Type B pancreatic cell (in vitro differentiated cells): ENCODE data around the gene LHFPL2. TPM values are rescaled to one million over a fixed set of nuclear protein-coding genes. Genes with fewer than 3 reads are reported as not detected.
A peak's percentile ranks its signal among the peaks of the same experiment; 100 is the strongest.

ENCODE experiments used
- DNase-seq: peaks from one replicate; pipeline ENCODE4 v3.0.0; 2021; ENCODE audit warnings: mixed read lengths; ENCODE audit not compliant: unreplicated experiment; ENCODE audit errors: extremely low spot score
- H3K27ac Mint-ChIP-seq: 2 replicates; pipeline ENCODE4 v1.8.0; 2021; ENCODE audit warnings: mild to moderate bottlenecking, mixed read lengths
- H3K27me3 Mint-ChIP-seq: 2 replicates; pipeline ENCODE4 v1.8.0; 2021; ENCODE audit warnings: mixed read lengths
- H3K36me3 Mint-ChIP-seq: 2 replicates; pipeline ENCODE4 v1.8.0; 2021; ENCODE audit warnings: mixed read lengths
- H3K4me1 Mint-ChIP-seq: one replicate; pipeline ENCODE4 v1.8.0; 2021; ENCODE audit warnings: mixed read lengths; ENCODE audit not compliant: unreplicated experiment
- H3K4me3 Mint-ChIP-seq: 2 replicates; pipeline ENCODE4 v1.8.0; 2021; ENCODE audit warnings: mild to moderate bottlenecking, mixed read lengths
- H3K9me3 Mint-ChIP-seq: 2 replicates; pipeline ENCODE4 v1.8.0; 2021; ENCODE audit warnings: mixed read lengths
- total RNA-seq: library from RNA; stranded (reverse); gene quantifications from 2 replicates; pipeline ENCODE4 v1.2.1, GENCODE V29; 2021; ENCODE audit warnings: low replicate concordance
- TF ChIP-seq, protein P1 (sequence below): fragments of 200-600 bp; sonication (generic); conservative IDR thresholded peaks from 2 replicates; pipeline ENCODE4 v1.5.0; 2021; ENCODE audit warnings: antibody characterized with exemption, mild to moderate bottlenecking

The LHFPL2 gene
- total RNA-seq, 1 donor from 2014 or later = 35.3 TPM

DNA sequence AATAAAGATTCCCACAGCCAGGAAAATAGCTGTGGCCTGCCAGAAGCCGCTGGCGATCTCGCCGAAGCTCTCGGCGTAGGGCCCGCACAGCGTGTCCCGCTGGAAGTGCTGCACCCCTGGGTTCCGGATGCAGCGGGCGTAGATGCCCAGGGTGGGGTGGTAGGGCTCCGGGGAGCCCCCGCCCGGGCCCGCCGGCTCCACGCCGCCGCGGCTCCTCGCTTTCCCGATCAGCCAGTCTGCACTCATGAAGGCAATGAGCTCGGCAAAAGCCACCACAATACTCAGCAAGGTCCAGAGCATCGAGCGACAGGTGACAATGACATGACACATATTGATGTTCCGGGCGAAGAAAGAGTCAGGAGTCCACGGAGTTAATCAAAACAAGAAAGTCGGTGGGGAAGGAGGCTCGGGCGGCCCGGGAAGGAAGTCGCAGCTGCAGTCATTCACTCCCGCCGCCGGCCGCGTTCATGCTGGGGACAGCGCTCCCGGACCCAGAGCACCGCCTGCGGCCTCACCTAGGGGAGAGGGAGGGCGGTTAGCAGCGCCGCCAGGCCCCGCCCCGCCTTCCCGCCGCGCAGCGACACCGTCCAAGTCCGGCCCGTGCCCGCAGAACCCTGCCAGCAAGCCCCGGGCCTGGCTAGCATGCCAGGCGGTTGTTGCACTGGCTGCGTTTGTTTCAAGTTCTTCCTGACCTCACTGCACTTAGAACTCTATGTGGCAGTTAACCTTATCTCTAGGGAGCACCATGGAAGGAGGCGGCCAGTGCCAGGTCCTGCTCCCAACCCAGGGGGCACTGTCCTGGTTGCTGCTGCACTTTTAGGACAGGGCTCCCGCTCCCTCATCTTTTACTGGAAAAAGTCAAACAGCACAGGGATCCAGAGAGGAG is 138.4 kb downstream of the LHFPL2 start:
- DNase-seq = no peak
- Mint-ChIP-seq H3K27ac (peak overlapping the region; percentile 6), H3K4me3 (peak overlapping the region; percentile 79), H3K9me3 (peaks cover 12% of the 10 kb centered on the region), H3K4me1 (peaks cover 64% of the 10 kb centered on the region), H3K36me3 (peaks cover 19% of the 10 kb centered on the region), H3K27me3 (peaks cover 7% of the 10 kb centered on the region)
- TF ChIP-seq, protein P1, sequence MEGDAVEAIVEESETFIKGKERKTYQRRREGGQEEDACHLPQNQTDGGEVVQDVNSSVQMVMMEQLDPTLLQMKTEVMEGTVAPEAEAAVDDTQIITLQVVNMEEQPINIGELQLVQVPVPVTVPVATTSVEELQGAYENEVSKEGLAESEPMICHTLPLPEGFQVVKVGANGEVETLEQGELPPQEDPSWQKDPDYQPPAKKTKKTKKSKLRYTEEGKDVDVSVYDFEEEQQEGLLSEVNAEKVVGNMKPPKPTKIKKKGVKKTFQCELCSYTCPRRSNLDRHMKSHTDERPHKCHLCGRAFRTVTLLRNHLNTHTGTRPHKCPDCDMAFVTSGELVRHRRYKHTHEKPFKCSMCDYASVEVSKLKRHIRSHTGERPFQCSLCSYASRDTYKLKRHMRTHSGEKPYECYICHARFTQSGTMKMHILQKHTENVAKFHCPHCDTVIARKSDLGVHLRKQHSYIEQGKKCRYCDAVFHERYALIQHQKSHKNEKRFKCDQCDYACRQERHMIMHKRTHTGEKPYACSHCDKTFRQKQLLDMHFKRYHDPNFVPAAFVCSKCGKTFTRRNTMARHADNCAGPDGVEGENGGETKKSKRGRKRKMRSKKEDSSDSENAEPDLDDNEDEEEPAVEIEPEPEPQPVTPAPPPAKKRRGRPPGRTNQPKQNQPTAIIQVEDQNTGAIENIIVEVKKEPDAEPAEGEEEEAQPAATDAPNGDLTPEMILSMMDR = peak; percentile 33

DNA sequence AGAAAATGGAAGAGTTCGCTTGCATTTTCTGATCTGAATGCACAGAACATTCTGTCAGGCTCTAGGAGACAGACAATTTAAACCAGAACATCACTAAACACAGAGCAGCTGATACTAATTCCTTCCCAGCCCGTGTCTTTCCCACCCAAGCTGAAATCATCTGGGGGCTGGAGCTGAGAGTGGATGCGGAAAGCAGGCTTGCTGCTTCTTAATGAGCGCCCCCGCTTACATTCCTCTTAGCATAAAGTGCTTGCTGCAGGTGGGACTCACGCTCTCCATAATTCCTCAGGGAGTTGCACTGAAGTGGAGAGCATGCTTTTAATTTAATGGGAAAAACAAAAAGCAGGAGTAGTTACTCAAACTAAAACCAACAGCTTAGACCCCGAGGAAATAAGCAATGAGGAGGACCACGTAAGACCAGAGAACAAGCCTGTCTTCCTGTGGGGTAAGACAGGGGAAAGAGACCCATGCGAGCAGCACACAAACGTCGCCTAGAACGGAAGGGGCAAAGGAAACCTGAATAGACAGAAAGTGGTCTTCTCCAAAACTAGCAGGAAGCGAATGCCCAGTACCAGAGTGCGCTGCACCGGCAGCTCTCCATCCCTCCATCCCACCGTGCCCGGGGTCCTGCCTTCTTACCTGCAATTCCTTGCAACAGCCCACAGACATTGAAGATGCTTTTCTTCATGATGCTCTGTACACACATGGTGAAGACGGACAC is 139.3 kb downstream of the LHFPL2 start:
- Mint-ChIP-seq H3K4me3 (peak overlapping the region; percentile 63), H3K36me3 (peaks cover 13% of the 10 kb centered on the region), H3K9me3 (peaks cover 7% of the 10 kb centered on the region), H3K27ac (peak overlapping the region; percentile 43), H3K27me3 (peaks cover 7% of the 10 kb centered on the region), H3K4me1 (peaks cover 67% of the 10 kb centered on the region)
- no peak for DNase-seq
- TF ChIP-seq, protein P1 = no peak

GRCh38 chr5:78508186-78508765 is 140.3 kb downstream of the LHFPL2 start:
- Mint-ChIP-seq H3K27me3 (peaks cover 7% of the 10 kb centered on the region), H3K4me3 (peak overlapping the region; percentile 49), H3K4me1 (peaks cover 69% of the 10 kb centered on the region), H3K27ac (no peak overlapping the region), H3K9me3 (peaks cover 1% of the 10 kb centered on the region), H3K36me3 (peaks cover 5% of the 10 kb centered on the region)
- TF ChIP-seq, protein P1 = no peak
- no peak for DNase-seq

- no peak overlapping the region for H3K27ac Mint-ChIP-seq
- H3K4me3 Mint-ChIP-seq = no peak overlapping the region
- H3K36me3 Mint-ChIP-seq = peaks cover 4% of the 10 kb centered on the region
- TF ChIP-seq, protein P1 = no peak
- peaks cover 7% of the 10 kb centered on the region for H3K27me3 Mint-ChIP-seq
- H3K9me3 Mint-ChIP-seq = no peaks in the 10 kb centered on the region
- peaks cover 70% of the 10 kb centered on the region for H3K4me1 Mint-ChIP-seq
- no peak for DNase-seq
These were observed 141.0 kb downstream of the LHFPL2 start for GRCh38 chr5:78507531-78507930.

- H3K9me3 Mint-ChIP-seq = no peaks in the 10 kb centered on the region
- H3K27me3 Mint-ChIP-seq = peaks cover 7% of the 10 kb centered on the region
- TF ChIP-seq, protein P1 = no peak
- H3K27ac Mint-ChIP-seq = peak overlapping the region; percentile 47
- no peak for DNase-seq
- H3K4me3 Mint-ChIP-seq = peak overlapping the region; percentile 44
- H3K4me1 Mint-ChIP-seq = peaks cover 81% of the 10 kb centered on the region
- H3K36me3 Mint-ChIP-seq = peaks cover 4% of the 10 kb centered on the region
These were observed 142.1 kb downstream of the LHFPL2 start for GRCh38 chr5:78506261-78507024.
